Esophagus muscularis mucosa (tissue), 4 donors: ENCODE data around the gene LIMK2. TPM values are rescaled to one million over a fixed set of nuclear protein-coding genes. Genes with fewer than 3 reads are reported as not detected.
"Not testable (repeated sequence)": the region's sequence is repeated elsewhere in the genome, so short reads cannot be mapped to it uniquely, and the experiment has no call there.

Experiments
- DNase-seq: peaks from one replicate; pipeline ENCODE4 v3.0.0-alpha.2; 2017; ENCODE audit errors: extremely low spot score
- H3K27ac ChIP-seq, 4 donors: fragments of 200-600 bp; sonication (generic); replicated peaks in 1 of 4; 1 replicate in 3 of 4; 2 replicates in 1 of 4; pipeline ENCODE4 v1.5.1; 2016 to 2019; ENCODE audit warnings: mild to moderate bottlenecking in 1 of 4
- H3K27me3 ChIP-seq, 4 donors: fragments of 200-600 bp; sonication (generic); one replicate each; pipeline versions ENCODE4 v1.5.1 to v1.6.0; 2016 to 2019
- H3K36me3 ChIP-seq, 4 donors: fragments of 200-600 bp; sonication (generic); one replicate each; pipeline ENCODE4 v1.5.1; 2016 to 2019
- H3K4me1 ChIP-seq, 4 donors: fragments of 200-600 bp; sonication (generic); one replicate each; pipeline ENCODE4 v1.5.1; 2016 to 2019
- H3K4me3 ChIP-seq, 4 donors: fragments of 200-600 bp; sonication (generic); 1 replicate in 2 of 4; 2 replicates in 2 of 4; pipeline ENCODE4 v1.5.1; 2016 to 2019; ENCODE audit warnings: mild to moderate bottlenecking in 4 of 4, moderate library complexity in 1 of 4
- H3K9me3 ChIP-seq, 4 donors: fragments of 200-600 bp; sonication (generic); 1 replicate in 3 of 4; 2 replicates in 1 of 4; pipeline ENCODE4 v1.5.1; 2016 to 2019
- EP300 ChIP-seq: sonication (generic); formaldehyde crosslinking; IDR thresholded peaks from one replicate; pipeline ENCODE4 v1.6.1; 2017; ENCODE audit warnings: antibody characterized with exemption
- POLR2A ChIP-seq: fragments of 450-650 bp; IDR thresholded peaks from one replicate; pipeline ENCODE4 v1.6.1; 2017; ENCODE audit warnings: antibody characterized with exemption, moderate library complexity, mild to moderate bottlenecking, low read depth
- POLR2AphosphoS5 ChIP-seq, 2 donors: sonication (generic); formaldehyde crosslinking; IDR thresholded peaks; one replicate each; pipeline ENCODE4 v1.6.1; 2017; ENCODE audit warnings: antibody characterized with exemption in 2 of 2
- WGBS: methylation state at CpG from one replicate; pipeline ENCODE4 v1.1.5; 2018; 5-methylcytosine and 5-hydroxymethylcytosine counted together
- intact Hi-C: fragments of 100-400 bp; cut with DNase I; formaldehyde crosslinking; loops from one replicate; pipeline ENCODE4 v1.15.1; 2023
- total RNA-seq, 4 donors: library from RNA; depleted of rRNA; stranded (reverse); fragments of >200 nt; gene quantifications; one replicate each; pipeline versions ENCODE4 v1.1.0 to v1.2.1, GENCODE V29; 2016
- TF ChIP-seq, protein P1 (sequence below), 3 experiments: fragments of 200-600 bp in 2 of 3; fragments of 450-650 bp in 1 of 3; sonication (generic) in 2 of 3; IDR thresholded peaks; one replicate each; pipeline ENCODE4 v1.5.1; 2017 to 2019; ENCODE audit warnings: antibody characterized with exemption in 3 of 3, mild to moderate bottlenecking in 2 of 3, moderate library complexity in 1 of 3

LIMK2 gene
- total RNA-seq, 4 donors from 2014 or later = 12.0 to 18.2 (median 14.3) TPM

DNA sequence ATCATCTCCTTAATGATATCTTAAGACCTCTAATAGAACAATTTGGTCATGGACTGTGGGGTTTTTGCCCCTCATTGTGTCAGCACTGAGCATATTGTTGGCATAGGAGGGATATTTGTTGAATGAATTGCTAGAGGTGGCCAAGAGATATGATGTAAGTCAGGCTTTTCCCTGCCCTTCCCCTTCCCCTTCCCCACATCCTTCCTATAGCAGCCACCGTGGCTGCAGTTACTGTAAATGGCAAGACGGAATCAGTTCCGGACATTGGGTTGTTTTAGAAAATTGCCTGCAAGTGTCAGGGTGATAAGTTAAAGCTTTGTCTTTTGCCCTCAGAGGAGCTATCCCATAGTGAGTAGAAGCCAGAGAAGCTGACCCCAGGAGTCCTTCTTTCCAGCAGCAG is 23.0 kb downstream of the LIMK2 start:
- 62% methylated on average over 3 of the region's 3 CpGs for WGBS

DNA sequence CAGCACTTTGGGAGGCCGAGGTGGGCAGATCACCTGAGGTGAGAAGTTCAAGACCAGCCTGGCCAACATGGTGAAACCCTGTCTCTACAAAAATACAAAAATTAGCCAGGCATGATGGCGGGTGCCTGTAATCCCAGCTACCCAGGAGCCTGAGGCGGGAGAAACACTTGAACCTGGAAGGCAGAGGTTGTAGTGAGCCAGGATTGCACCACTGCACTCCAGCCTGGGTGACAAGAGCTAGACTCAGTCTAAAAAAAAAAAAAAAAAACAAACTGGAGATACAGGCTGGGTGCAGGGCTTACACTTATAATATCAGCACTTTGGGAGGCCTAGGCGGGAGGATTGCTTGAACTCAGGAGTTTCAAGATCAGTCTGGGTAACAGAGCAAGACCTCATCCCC is 23.9 kb downstream of the LIMK2 start:
- H3K4me3 ChIP-seq, H3K36me3 ChIP-seq, H3K27me3 ChIP-seq, H3K9me3 ChIP-seq, DNase-seq, intact Hi-C loops, H3K27ac ChIP-seq: not testable (repeated sequence)
- peaks cover 15 to 19% (median 17%) of the 10 kb centered on the region in 4 donors for H3K4me1 ChIP-seq
- 94% methylated on average over 4 of the region's 4 CpGs for WGBS

More for the DNA sequence above, 23.0 kb downstream of the LIMK2 start:
- TF ChIP-seq POLR2A = no peak
- TF ChIP-seq POLR2AphosphoS5 (IDR thresholded peaks at IDR 0.05) = no peak
- TF ChIP-seq, protein P1, sequence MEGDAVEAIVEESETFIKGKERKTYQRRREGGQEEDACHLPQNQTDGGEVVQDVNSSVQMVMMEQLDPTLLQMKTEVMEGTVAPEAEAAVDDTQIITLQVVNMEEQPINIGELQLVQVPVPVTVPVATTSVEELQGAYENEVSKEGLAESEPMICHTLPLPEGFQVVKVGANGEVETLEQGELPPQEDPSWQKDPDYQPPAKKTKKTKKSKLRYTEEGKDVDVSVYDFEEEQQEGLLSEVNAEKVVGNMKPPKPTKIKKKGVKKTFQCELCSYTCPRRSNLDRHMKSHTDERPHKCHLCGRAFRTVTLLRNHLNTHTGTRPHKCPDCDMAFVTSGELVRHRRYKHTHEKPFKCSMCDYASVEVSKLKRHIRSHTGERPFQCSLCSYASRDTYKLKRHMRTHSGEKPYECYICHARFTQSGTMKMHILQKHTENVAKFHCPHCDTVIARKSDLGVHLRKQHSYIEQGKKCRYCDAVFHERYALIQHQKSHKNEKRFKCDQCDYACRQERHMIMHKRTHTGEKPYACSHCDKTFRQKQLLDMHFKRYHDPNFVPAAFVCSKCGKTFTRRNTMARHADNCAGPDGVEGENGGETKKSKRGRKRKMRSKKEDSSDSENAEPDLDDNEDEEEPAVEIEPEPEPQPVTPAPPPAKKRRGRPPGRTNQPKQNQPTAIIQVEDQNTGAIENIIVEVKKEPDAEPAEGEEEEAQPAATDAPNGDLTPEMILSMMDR (IDR thresholded peaks at IDR 0.05) = no peak
- no peak for TF ChIP-seq EP300
- Histone ChIP-seq H3K36me3 (peaks cover 0 to 8% (median 3%) of the 10 kb centered on the region in 4 donors), H3K4me1 (peaks cover 25 to 29% (median 26%) of the 10 kb centered on the region in 4 donors), H3K27me3 (no peaks in the 10 kb centered on the region), H3K4me3 (no peak overlapping the region), H3K9me3 (no peaks in the 10 kb centered on the region), H3K27ac (no peak overlapping the region)
- intact Hi-C loops = no loop called here
- DNase-seq = no peak

DNA sequence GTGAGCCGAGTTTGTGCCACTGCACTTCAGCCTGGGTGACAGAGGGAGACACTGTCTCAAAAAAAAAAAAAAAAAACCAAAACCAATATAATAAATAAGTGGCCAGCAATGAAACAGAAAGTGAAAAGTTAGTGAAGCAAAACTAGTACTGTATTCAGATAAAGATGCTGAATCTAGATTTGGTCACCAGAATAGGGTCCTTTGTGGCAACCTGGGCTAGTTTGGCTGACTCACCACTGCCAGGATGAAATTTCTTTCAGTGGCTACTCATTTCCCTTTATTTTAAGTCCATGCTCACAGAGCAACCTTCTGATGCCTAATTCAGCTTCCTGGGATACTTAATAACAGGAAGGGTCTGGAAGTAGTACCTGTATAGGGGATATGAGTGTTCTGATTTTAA is 26.0 kb downstream of the LIMK2 start:
- no peaks in the 10 kb centered on the region for H3K27me3 ChIP-seq
- intact Hi-C loops = no loop called here
- no peak overlapping the region for H3K4me3 ChIP-seq
- H3K9me3 ChIP-seq = no peaks in the 10 kb centered on the region
- WGBS = 100% methylated on average over 1 of the region's 1 CpG
- no peak for DNase-seq
- TF ChIP-seq POLR2AphosphoS5 (IDR thresholded peaks at IDR 0.05) = no peak
- TF ChIP-seq, protein P1 (IDR thresholded peaks at IDR 0.05) = no peak
- no peak for TF ChIP-seq POLR2A
- TF ChIP-seq EP300 = no peak
- H3K4me1 ChIP-seq = peaks cover 2 to 8% (median 2%) of the 10 kb centered on the region in 4 donors
- H3K27ac ChIP-seq = no peak overlapping the region
- peaks cover 0 to 16% (median 5%) of the 10 kb centered on the region in 4 donors for H3K36me3 ChIP-seq

DNA sequence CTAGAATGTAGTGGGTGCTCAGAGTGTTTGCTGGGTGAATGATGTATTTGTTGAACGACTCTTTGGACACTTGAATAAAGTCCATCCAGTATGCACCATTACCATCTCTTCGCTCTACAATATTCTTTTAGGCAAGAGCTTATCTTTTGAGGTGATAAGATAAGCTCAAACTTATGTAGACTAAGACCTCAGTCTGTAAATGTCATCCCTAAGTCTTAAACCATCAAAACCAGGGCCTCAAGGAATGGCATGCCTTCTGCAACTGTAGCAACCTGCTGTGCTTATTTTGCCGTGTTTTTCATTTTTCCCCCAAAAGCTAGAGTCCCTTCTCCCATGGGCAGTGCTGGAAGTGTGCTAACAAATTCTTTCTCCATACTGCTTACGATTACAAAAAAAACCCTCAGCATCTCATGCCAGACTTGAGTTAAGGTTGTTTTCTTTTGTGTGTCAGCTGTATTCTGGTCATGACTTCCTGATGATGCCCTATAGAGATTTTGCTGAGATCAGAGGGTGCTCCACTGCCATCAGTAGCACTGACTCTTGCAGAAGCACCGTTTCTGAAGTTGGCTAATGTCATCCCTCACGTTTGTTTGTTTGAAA is 27.8 kb downstream of the LIMK2 start:
- TF ChIP-seq, protein P1 (IDR thresholded peaks at IDR 0.05) = no peak
- TF ChIP-seq POLR2AphosphoS5 (IDR thresholded peaks at IDR 0.05) (no peak), POLR2A (no peak), EP300 (no peak)
- 76% methylated on average over 6 of the region's 6 CpGs for WGBS
- no peaks in the 10 kb centered on the region for H3K27me3 ChIP-seq
- peaks cover 10 to 18% (median 16%) of the 10 kb centered on the region in 4 donors for H3K4me1 ChIP-seq
- DNase-seq = no peak
- no peak overlapping the region for H3K27ac ChIP-seq
- H3K4me3 ChIP-seq = no peak overlapping the region
- intact Hi-C loops = no loop called here
- H3K9me3 ChIP-seq = no peaks in the 10 kb centered on the region
- H3K36me3 ChIP-seq = peaks cover 0 to 16% (median 5%) of the 10 kb centered on the region in 4 donors

DNA sequence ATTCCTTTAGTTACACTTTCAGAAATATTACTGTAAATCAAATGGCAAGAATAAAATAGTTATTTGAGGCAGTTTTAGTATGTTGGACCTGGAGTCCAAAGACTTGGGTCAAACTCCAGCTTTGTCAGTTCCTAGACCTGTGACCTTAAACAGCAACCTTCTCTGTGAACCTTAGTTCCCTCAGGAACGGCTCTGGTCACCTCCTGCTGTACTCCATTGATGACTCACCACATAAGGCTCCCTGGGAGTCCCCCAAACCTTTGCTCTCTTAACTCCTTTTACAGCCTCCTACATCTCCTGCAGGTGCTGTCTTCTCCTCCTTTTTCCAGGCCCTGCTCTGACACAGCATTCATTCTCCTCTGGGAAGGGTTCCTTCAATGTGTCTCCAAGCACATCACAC is 29.1 kb downstream of the LIMK2 start:
- DNase-seq = no peak
- H3K4me3 ChIP-seq = no peak overlapping the region
- WGBS = 61% methylated on average over 1 of the region's 1 CpG
- peaks cover 5 to 20% (median 16%) of the 10 kb centered on the region in 4 donors for H3K4me1 ChIP-seq
- intact Hi-C loops = no loop called here
- H3K27me3 ChIP-seq = no peaks in the 10 kb centered on the region
- no peak overlapping the region for H3K27ac ChIP-seq
- peaks cover 0 to 16% (median 5%) of the 10 kb centered on the region in 4 donors for H3K36me3 ChIP-seq
- TF ChIP-seq, protein P1 (IDR thresholded peaks at IDR 0.05) = no peak
- TF ChIP-seq POLR2AphosphoS5 (IDR thresholded peaks at IDR 0.05) (no peak), EP300 (no peak), POLR2A (no peak)
- no peaks in the 10 kb centered on the region for H3K9me3 ChIP-seq
